ENCODE results near the gene NAXD. TPM values are rescaled to one million over a fixed set of nuclear protein-coding genes. Genes with fewer than 3 reads are reported as not detected.

The NAXD gene
- total RNA-seq, 4 donors from 2014 or later, result 26.0 to 37.9 (median 35.4) TPM

GRCh38 chr13:110617321-110618072 lies 2.2 kb downstream of the NAXD start:
- Histone ChIP-seq H3K27ac (peak overlapping the region in 1 of 2 donors; percentile 78), H3K36me3 (no peaks in the 10 kb centered on the region), H3K4me1 (peaks cover 11 to 12% of the 10 kb centered on the region in 2 donors), H3K9me3 (no peaks in the 10 kb centered on the region), H3K4me3 (peak overlapping the region in 1 of 2 donors; percentile 91), H3K27me3 (no peaks in the 10 kb centered on the region)
- intact Hi-C loops (cut with DNase I; ENCODE audit: low total_unique reads), result no loop called here
- no peak for TF ChIP-seq CTCF (IDR thresholded peaks at IDR 0.05)
- TF ChIP-seq POLR2A (IDR thresholded peaks at IDR 0.05), result no peak
- peak; percentile 43 to 45 for DNase-seq

- intact Hi-C loops (cut with DNase I; ENCODE audit: low total_unique reads), result no loop called here
- H3K4me1 ChIP-seq, result peaks cover 11 to 12% of the 10 kb centered on the region in 2 donors
- H3K27ac ChIP-seq, result peak overlapping the region in 1 of 2 donors; percentile 78
- TF ChIP-seq CTCF (IDR thresholded peaks at IDR 0.05) (no peak), POLR2A (IDR thresholded peaks at IDR 0.05) (no peak)
- DNase-seq, result no peak
- no peaks in the 10 kb centered on the region for H3K36me3 ChIP-seq
- H3K27me3 ChIP-seq, result no peaks in the 10 kb centered on the region
- no peaks in the 10 kb centered on the region for H3K9me3 ChIP-seq
- H3K4me3 ChIP-seq, result no peak overlapping the region
Measured at GRCh38 chr13:110618167-110618566, 2.8 kb downstream of the NAXD start.

GRCh38 chr13:110618780-110619179 lies 3.4 kb downstream of the NAXD start:
- H3K27ac ChIP-seq, result no peak overlapping the region
- no peak overlapping the region for H3K4me3 ChIP-seq
- H3K9me3 ChIP-seq, result no peaks in the 10 kb centered on the region
- no peak for DNase-seq
- no peak for TF ChIP-seq CTCF (IDR thresholded peaks at IDR 0.05)
- no peak for TF ChIP-seq POLR2A (IDR thresholded peaks at IDR 0.05)
- intact Hi-C loops (cut with DNase I; ENCODE audit: low total_unique reads), result no loop called here
- peaks cover 11 to 12% of the 10 kb centered on the region in 2 donors for H3K4me1 ChIP-seq
- H3K36me3 ChIP-seq, result no peaks in the 10 kb centered on the region
- no peaks in the 10 kb centered on the region for H3K27me3 ChIP-seq

- Histone ChIP-seq H3K4me3 (no peak overlapping the region), H3K27ac (no peak overlapping the region), H3K4me1 (peaks cover 11 to 12% of the 10 kb centered on the region in 2 donors)
Measured at GRCh38 chr13:110620596-110620995, 5.3 kb downstream of the NAXD start.

More at GRCh38 chr13:110620596-110620995, 5.3 kb downstream of the NAXD start:
- no peak for TF ChIP-seq CTCF (IDR thresholded peaks at IDR 0.05)
- no peak for TF ChIP-seq POLR2A (IDR thresholded peaks at IDR 0.05)
- Histone ChIP-seq H3K27me3 (no peaks in the 10 kb centered on the region), H3K9me3 (no peaks in the 10 kb centered on the region), H3K36me3 (no peaks in the 10 kb centered on the region)
- DNase-seq, result no peak
- intact Hi-C loops (cut with DNase I; ENCODE audit: low total_unique reads), result no loop called here

Data from uterus (tissue), 4 donors.